Bronchial epithelial cell (primary cell): ENCODE results near the gene CLEC20A. TPM values are rescaled to one million over a fixed set of nuclear protein-coding genes. Genes with fewer than 3 reads are reported as not detected.

Experiments
- DNase-seq: peaks from one replicate; pipeline ENCODE4 v3.0.0-alpha.2; 2010; ENCODE audit warnings: low read depth
- FAIRE-seq: peaks from 2 replicates; lab custom pipeline; 2011; peaks lifted over from hg19 to GRCh38; lab: Jason Lieb, UNC
- H3K27me3 ChIP-seq: 2 replicates; pipeline ENCODE4 v1.5.1; 2011; ENCODE audit warnings: low read length; ENCODE audit not compliant: control insufficient read depth, insufficient read depth
- H3K36me3 ChIP-seq: 2 replicates; pipeline ENCODE4 v1.5.1; 2011; ENCODE audit warnings: low read length; ENCODE audit not compliant: control insufficient read depth, insufficient read depth
- H3K4me3 ChIP-seq: 2 replicates; pipeline ENCODE4 v1.5.1; 2011; ENCODE audit warnings: mild to moderate bottlenecking, low read depth, low read length, control low read depth
- total RNA-seq: library from RNA; depleted of rRNA; stranded (reverse); fragments of >200 nt; gene quantifications from 2 replicates; pipeline ENCODE4 v1.2.1, GENCODE V29; 2014
- TF ChIP-seq, protein P1 (sequence below): IDR thresholded peaks from 2 replicates; pipeline ENCODE4 v1.5.1; 2011; ENCODE audit warnings: mild to moderate bottlenecking, moderate library complexity, low read length, control low read depth, inconsistent platforms; ENCODE audit not compliant: insufficient read depth, severe bottlenecking

CLEC20A gene
- total RNA-seq, 1 donor from 2014 or later, result not detected

DNA sequence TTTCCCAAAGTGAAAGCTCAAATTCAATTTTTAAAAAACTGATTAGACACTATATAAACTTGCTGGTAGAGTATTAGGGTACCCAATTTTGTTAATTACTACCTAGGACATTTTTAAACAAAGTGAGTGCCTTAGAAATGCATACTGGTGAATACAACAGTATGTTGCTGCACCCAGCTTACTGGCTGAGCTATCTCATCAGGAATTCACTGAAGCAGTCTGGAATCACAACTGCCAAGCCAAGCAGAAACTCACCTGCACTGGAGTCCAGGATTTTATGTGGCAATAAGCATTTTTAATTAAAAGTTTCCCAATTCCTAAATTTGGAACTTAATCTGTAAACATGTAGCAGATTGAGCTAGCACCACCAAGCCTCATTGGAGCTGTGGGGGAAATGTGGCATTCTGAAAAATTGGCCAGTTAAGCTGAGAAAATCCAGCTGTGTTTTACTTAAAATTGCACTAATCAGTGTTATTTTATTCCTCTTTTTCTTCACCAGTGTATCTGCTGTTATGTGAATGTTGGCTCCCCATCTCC is 61.8 kb downstream of the CLEC20A start:
- Histone ChIP-seq H3K4me3 (no peak overlapping the region), H3K36me3 (no peaks in the 10 kb centered on the region), H3K27me3 (no peaks in the 10 kb centered on the region)
- peak; percentile 9 for DNase-seq
- TF ChIP-seq, protein P1, sequence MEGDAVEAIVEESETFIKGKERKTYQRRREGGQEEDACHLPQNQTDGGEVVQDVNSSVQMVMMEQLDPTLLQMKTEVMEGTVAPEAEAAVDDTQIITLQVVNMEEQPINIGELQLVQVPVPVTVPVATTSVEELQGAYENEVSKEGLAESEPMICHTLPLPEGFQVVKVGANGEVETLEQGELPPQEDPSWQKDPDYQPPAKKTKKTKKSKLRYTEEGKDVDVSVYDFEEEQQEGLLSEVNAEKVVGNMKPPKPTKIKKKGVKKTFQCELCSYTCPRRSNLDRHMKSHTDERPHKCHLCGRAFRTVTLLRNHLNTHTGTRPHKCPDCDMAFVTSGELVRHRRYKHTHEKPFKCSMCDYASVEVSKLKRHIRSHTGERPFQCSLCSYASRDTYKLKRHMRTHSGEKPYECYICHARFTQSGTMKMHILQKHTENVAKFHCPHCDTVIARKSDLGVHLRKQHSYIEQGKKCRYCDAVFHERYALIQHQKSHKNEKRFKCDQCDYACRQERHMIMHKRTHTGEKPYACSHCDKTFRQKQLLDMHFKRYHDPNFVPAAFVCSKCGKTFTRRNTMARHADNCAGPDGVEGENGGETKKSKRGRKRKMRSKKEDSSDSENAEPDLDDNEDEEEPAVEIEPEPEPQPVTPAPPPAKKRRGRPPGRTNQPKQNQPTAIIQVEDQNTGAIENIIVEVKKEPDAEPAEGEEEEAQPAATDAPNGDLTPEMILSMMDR, result no peak
- FAIRE-seq, result no peak

- TF ChIP-seq, protein P1, result no peak
- FAIRE-seq (no peak), DNase-seq (peak; percentile 70)
- no peak overlapping the region for H3K4me3 ChIP-seq
- no peaks in the 10 kb centered on the region for H3K36me3 ChIP-seq
- no peaks in the 10 kb centered on the region for H3K27me3 ChIP-seq
Measured at GRCh38 chr1:178434360-178434759, 62.4 kb downstream of the CLEC20A start.

Other genes starting within 250 kb of the CLEC20A start
- gene TEX35, start 16.1 kb upstream of the CLEC20A start, total RNA-seq, result not detected in 2 replicates
- 15.0 and 21.8 TPM in 2 replicates for gene RALGPS2, start 228.3 kb upstream of the CLEC20A start, total RNA-seq